ENCODE data around the gene YPEL5.

GRCh38 chr2:30162806-30163205 is 16.0 kb downstream of the YPEL5 start:
- no peak for TF ChIP-seq SMC3 (IDR thresholded peaks at IDR 0.05; ENCODE audit: borderline replicate concordance, low read length)
- TF ChIP-seq TCF7 (IDR thresholded peaks at IDR 0.05; ENCODE audit: borderline replicate concordance), result no peak
- no peak for TF ChIP-seq LARP7 (IDR thresholded peaks at IDR 0.05)
- no peak for TF ChIP-seq FOXK2 (IDR thresholded peaks at IDR 0.05)
- TF ChIP-seq CHD1 (IDR thresholded peaks at IDR 0.05; ENCODE audit: low read depth, low read length), result no peak
- TF ChIP-seq, protein P1, sequence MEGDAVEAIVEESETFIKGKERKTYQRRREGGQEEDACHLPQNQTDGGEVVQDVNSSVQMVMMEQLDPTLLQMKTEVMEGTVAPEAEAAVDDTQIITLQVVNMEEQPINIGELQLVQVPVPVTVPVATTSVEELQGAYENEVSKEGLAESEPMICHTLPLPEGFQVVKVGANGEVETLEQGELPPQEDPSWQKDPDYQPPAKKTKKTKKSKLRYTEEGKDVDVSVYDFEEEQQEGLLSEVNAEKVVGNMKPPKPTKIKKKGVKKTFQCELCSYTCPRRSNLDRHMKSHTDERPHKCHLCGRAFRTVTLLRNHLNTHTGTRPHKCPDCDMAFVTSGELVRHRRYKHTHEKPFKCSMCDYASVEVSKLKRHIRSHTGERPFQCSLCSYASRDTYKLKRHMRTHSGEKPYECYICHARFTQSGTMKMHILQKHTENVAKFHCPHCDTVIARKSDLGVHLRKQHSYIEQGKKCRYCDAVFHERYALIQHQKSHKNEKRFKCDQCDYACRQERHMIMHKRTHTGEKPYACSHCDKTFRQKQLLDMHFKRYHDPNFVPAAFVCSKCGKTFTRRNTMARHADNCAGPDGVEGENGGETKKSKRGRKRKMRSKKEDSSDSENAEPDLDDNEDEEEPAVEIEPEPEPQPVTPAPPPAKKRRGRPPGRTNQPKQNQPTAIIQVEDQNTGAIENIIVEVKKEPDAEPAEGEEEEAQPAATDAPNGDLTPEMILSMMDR (IDR thresholded peaks at IDR 0.05 in 2 of 3, conservative IDR thresholded peaks at IDR 0.05 in 1 of 3; ENCODE audit: control insufficient read depth in 2 of 3, extremely low read depth in 1 of 3, insufficient read depth in 1 of 3, low read depth in 3 of 3, low read length in 3 of 3), result no peak
- TF ChIP-seq FOS (IDR thresholded peaks at IDR 0.05; ENCODE audit: borderline replicate concordance, extremely low read depth, insufficient read length), result no peak
- TF ChIP-seq TBL1XR1 (IDR thresholded peaks at IDR 0.05; ENCODE audit: low read depth, low read length), result no peak
- no peak for TF ChIP-seq POLR2A (IDR thresholded peaks at IDR 0.05; ENCODE audit: low read depth, low read length)
- TF ChIP-seq, protein P2, sequence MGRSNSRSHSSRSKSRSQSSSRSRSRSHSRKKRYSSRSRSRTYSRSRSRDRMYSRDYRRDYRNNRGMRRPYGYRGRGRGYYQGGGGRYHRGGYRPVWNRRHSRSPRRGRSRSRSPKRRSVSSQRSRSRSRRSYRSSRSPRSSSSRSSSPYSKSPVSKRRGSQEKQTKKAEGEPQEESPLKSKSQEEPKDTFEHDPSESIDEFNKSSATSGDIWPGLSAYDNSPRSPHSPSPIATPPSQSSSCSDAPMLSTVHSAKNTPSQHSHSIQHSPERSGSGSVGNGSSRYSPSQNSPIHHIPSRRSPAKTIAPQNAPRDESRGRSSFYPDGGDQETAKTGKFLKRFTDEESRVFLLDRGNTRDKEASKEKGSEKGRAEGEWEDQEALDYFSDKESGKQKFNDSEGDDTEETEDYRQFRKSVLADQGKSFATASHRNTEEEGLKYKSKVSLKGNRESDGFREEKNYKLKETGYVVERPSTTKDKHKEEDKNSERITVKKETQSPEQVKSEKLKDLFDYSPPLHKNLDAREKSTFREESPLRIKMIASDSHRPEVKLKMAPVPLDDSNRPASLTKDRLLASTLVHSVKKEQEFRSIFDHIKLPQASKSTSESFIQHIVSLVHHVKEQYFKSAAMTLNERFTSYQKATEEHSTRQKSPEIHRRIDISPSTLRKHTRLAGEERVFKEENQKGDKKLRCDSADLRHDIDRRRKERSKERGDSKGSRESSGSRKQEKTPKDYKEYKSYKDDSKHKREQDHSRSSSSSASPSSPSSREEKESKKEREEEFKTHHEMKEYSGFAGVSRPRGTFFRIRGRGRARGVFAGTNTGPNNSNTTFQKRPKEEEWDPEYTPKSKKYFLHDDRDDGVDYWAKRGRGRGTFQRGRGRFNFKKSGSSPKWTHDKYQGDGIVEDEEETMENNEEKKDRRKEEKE (IDR thresholded peaks at IDR 0.05), result no peak
- TF ChIP-seq SIN3A (IDR thresholded peaks at IDR 0.05; ENCODE audit: low read depth, low read length), result no peak
- no peak for TF ChIP-seq SRF (IDR thresholded peaks at IDR 0.05; ENCODE audit: low read depth in 2 of 2, low read length in 2 of 2)
- TF ChIP-seq RAD51 (IDR thresholded peaks at IDR 0.05), result no peak

Measured in GM12878 (cell line).